GM12875 (cell line): ENCODE results near the gene VPREB3.

Experiments used
- H3K4me3 ChIP-seq: one replicate; pipeline ENCODE4 v1.5.1; 2011; ENCODE audit warnings: low read depth, low read length, control low read depth
- CTCF ChIP-seq: IDR thresholded peaks from 2 replicates; pipeline ENCODE4 v1.5.1; 2011; ENCODE audit warnings: low read depth, mild to moderate bottlenecking, control low read depth, inconsistent platforms, low read length, moderate library complexity, borderline replicate concordance; ENCODE audit not compliant: insufficient read depth

Gene VPREB3

GRCh38 chr22:23722724-23723123, 31.5 kb downstream of the VPREB3 start:
- H3K4me3 ChIP-seq, result no peak overlapping the region
- TF ChIP-seq CTCF, result no peak

- H3K4me3 ChIP-seq, result no peak overlapping the region
- no peak for TF ChIP-seq CTCF
Observed at GRCh38 chr22:23722160-23722559, 32.1 kb downstream of the VPREB3 start.

GRCh38 chr22:23720855-23721254, 33.4 kb downstream of the VPREB3 start:
- no peak for TF ChIP-seq CTCF
- no peak overlapping the region for H3K4me3 ChIP-seq

- no peak for TF ChIP-seq CTCF
Observed at GRCh38 chr22:23718371-23719165, 35.7 kb downstream of the VPREB3 start.

GRCh38 chr22:23716811-23717801, 37.1 kb downstream of the VPREB3 start:
- peak overlapping the region; percentile 77 for H3K4me3 ChIP-seq
- no peak for TF ChIP-seq CTCF

More at GRCh38 chr22:23718371-23719165, 35.7 kb downstream of the VPREB3 start:
- no peak overlapping the region for H3K4me3 ChIP-seq

GRCh38 chr22:23715806-23716375, 38.3 kb downstream of the VPREB3 start:
- H3K4me3 ChIP-seq, result peak overlapping the region; percentile 77
- no peak for TF ChIP-seq CTCF
